ENCODE measurements around the gene APLP2. TPM values are rescaled to one million over a fixed set of nuclear protein-coding genes. Genes with fewer than 3 reads are reported as not detected.

The APLP2 gene
- total RNA-seq, 1 donor from 2014 or later = 57.2 TPM

GRCh38 chr11:130037881-130038585 is 31.7 kb upstream of the APLP2 start:
- no peaks in the 10 kb centered on the region for H3K36me3 Mint-ChIP-seq (ENCODE audit: low read depth)
- no peaks in the 10 kb centered on the region for H3K4me1 Mint-ChIP-seq (ENCODE audit: low read depth)
- no peak for DNase-seq (ENCODE audit: low spot score)
- no peak overlapping the region for H3K27ac Mint-ChIP-seq
- H3K9me3 Mint-ChIP-seq = no peaks in the 10 kb centered on the region
- H3K4me3 Mint-ChIP-seq (ENCODE audit: low read depth) = no peak overlapping the region
- intact Hi-C loops (cut with micrococcal nuclease) = no loop called here
- H3K27me3 Mint-ChIP-seq (ENCODE audit: low read depth) = peaks cover 9% of the 10 kb centered on the region

- intact Hi-C loops (cut with micrococcal nuclease) = no loop called here
- no peak for DNase-seq (ENCODE audit: low spot score)
- H3K27ac Mint-ChIP-seq = no peak overlapping the region
- H3K4me3 Mint-ChIP-seq (ENCODE audit: low read depth) = no peak overlapping the region
- H3K27me3 Mint-ChIP-seq (ENCODE audit: low read depth) = peaks cover 9% of the 10 kb centered on the region
- H3K4me1 Mint-ChIP-seq (ENCODE audit: low read depth) = no peaks in the 10 kb centered on the region
- H3K9me3 Mint-ChIP-seq = no peaks in the 10 kb centered on the region
- H3K36me3 Mint-ChIP-seq (ENCODE audit: low read depth) = no peaks in the 10 kb centered on the region
These were observed 29.3 kb upstream of the APLP2 start for GRCh38 chr11:130040281-130040940.

DNA sequence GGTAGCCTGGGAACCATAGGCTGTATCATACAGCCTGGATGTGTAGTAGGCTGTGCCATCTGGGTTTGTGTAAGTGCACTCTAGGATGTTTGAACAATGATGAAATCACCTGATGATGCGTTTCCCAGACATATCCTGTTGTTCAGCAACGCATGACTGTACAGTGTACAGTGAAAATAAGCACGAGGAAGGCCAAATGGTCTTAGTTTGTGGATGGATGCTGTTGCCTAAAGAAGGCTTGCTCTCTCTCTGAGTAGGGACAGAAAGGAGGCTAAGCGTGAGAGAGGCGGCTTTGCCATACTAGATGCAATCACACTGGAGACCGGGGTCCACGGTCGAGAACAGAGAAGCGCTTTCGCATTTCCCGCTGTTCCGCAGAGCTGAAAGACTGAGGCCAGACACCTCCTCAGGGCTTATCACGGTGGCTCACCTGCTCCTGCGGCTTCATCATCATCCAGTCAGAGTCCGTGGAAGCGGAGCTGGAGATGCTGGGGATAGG is 27.6 kb upstream of the APLP2 start:
- Mint-ChIP-seq H3K4me1 (ENCODE audit: low read depth) (no peaks in the 10 kb centered on the region), H3K36me3 (ENCODE audit: low read depth) (no peaks in the 10 kb centered on the region), H3K27me3 (ENCODE audit: low read depth) (peaks cover 7% of the 10 kb centered on the region), H3K9me3 (no peaks in the 10 kb centered on the region), H3K4me3 (ENCODE audit: low read depth) (no peak overlapping the region), H3K27ac (no peak overlapping the region)
- intact Hi-C loops (cut with micrococcal nuclease) = no loop called here
- no peak for DNase-seq (ENCODE audit: low spot score)

- peaks cover 5% of the 10 kb centered on the region for H3K27me3 Mint-ChIP-seq (ENCODE audit: low read depth)
- H3K4me3 Mint-ChIP-seq (ENCODE audit: low read depth) = no peak overlapping the region
- no peaks in the 10 kb centered on the region for H3K4me1 Mint-ChIP-seq (ENCODE audit: low read depth)
- no peak for DNase-seq (ENCODE audit: low spot score)
- H3K27ac Mint-ChIP-seq = no peak overlapping the region
- H3K36me3 Mint-ChIP-seq (ENCODE audit: low read depth) = no peaks in the 10 kb centered on the region
- H3K9me3 Mint-ChIP-seq = no peaks in the 10 kb centered on the region
- intact Hi-C loops (cut with micrococcal nuclease) = no loop called here
These were observed 26.1 kb upstream of the APLP2 start for GRCh38 chr11:130043575-130043974.

- H3K4me1 Mint-ChIP-seq (ENCODE audit: low read depth) = peaks cover 1% of the 10 kb centered on the region
- no peak overlapping the region for H3K4me3 Mint-ChIP-seq (ENCODE audit: low read depth)
- DNase-seq (ENCODE audit: low spot score) = no peak
- peaks cover 16% of the 10 kb centered on the region for H3K27me3 Mint-ChIP-seq (ENCODE audit: low read depth)
- H3K36me3 Mint-ChIP-seq (ENCODE audit: low read depth) = no peaks in the 10 kb centered on the region
- no peak overlapping the region for H3K27ac Mint-ChIP-seq
- H3K9me3 Mint-ChIP-seq = no peaks in the 10 kb centered on the region
- intact Hi-C loops (cut with micrococcal nuclease) = no loop called here
These were observed 22.6 kb upstream of the APLP2 start for GRCh38 chr11:130047141-130047540.

DNA sequence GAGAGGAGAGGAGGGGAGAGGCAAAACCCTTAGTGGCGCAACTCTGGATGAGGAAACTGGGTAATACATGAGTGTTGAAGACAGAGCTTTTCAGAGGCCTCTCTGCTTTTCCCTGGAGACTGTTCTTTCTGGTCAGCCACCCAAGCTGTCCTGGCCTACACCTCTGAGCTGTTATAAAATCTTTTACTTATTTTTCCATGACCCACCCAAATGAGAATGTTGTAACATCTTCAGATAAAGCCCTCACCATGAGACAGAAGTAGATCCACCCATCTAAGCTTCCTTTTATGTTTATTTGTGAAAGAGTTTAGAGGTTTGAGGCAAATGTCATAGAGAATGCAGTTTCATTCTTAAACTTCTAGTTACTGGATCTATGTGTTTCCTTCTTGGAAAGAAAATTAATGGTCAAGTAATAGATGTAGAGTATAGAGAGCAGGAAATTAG is 20.3 kb upstream of the APLP2 start:
- Mint-ChIP-seq H3K27me3 (ENCODE audit: low read depth) (peaks cover 20% of the 10 kb centered on the region), H3K27ac (no peak overlapping the region), H3K9me3 (no peaks in the 10 kb centered on the region), H3K4me1 (ENCODE audit: low read depth) (peaks cover 1% of the 10 kb centered on the region), H3K4me3 (ENCODE audit: low read depth) (no peak overlapping the region), H3K36me3 (ENCODE audit: low read depth) (no peaks in the 10 kb centered on the region)
- intact Hi-C loops (cut with micrococcal nuclease) = no loop called here
- no peak for DNase-seq (ENCODE audit: low spot score)

DNA sequence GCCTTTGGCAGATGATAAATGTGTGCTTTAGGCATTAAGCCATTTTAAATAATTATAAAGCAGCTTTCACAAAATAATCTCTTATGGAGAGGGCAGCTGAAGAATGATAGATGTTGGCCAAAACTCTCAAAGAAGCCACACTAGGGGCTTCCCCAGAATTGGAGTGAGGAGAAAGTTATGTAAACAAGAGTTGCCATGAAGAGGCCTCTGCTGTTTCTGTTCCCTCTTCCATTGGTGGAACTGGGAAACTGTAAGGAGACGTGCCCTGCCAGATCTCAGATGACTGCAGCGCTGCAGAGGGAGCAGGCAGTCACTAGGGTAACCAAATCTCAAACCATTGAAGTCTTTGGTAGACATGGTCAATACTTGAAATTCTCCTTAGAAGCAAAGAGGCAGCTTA is 19.4 kb upstream of the APLP2 start:
- Mint-ChIP-seq H3K27me3 (ENCODE audit: low read depth) (peaks cover 25% of the 10 kb centered on the region), H3K36me3 (ENCODE audit: low read depth) (no peaks in the 10 kb centered on the region), H3K9me3 (no peaks in the 10 kb centered on the region), H3K4me3 (ENCODE audit: low read depth) (no peak overlapping the region), H3K27ac (no peak overlapping the region), H3K4me1 (ENCODE audit: low read depth) (peaks cover 1% of the 10 kb centered on the region)
- intact Hi-C loops (cut with micrococcal nuclease) = no loop called here
- no peak for DNase-seq (ENCODE audit: low spot score)

DNA sequence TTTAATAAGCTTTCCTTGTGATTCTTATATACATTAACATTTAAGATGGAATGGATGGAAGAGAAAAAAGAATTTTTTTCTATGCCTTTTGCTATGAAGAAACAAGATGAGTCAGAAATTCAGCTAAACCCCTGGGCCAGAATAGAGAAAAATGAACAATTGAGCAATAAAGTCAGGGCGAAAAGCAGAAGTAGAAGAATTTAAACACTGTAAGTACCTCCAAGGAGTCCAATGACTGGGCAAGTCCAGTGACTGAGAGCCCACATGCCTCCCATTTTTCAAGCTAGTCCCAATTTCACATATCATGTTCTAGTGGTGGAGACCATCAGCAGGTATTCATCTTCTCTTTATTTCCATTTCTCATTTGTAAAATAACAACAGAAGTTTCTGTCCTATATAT is 18.6 kb upstream of the APLP2 start:
- H3K9me3 Mint-ChIP-seq = no peaks in the 10 kb centered on the region

DNA sequence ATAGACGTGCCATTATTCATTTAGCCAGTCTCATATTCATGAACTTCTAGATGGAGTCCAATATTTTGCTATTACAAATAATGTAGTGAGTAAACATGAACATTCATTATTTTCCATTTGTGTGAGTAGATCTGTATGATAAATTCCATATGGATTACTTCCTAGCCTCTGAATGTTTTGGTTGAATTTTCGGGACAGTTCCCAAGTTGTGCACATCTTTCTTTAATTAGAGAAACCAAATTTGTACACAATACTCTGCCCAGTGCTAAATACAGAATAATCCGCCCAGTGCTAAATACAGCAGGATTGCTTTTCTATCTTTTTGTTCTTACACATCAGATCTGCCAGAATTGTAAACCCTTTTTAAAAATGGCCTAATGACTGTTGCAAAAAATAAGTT is 17.1 kb upstream of the APLP2 start:
- Mint-ChIP-seq H3K4me3 (ENCODE audit: low read depth) (no peak overlapping the region), H3K27me3 (ENCODE audit: low read depth) (peaks cover 25% of the 10 kb centered on the region), H3K27ac (no peak overlapping the region), H3K9me3 (no peaks in the 10 kb centered on the region), H3K4me1 (ENCODE audit: low read depth) (peaks cover 1% of the 10 kb centered on the region), H3K36me3 (ENCODE audit: low read depth) (no peaks in the 10 kb centered on the region)
- DNase-seq (ENCODE audit: low spot score) = no peak
- intact Hi-C loops (cut with micrococcal nuclease) = no loop called here

More for the DNA sequence above, 18.6 kb upstream of the APLP2 start:
- intact Hi-C loops (cut with micrococcal nuclease) = no loop called here
- Mint-ChIP-seq H3K36me3 (ENCODE audit: low read depth) (no peaks in the 10 kb centered on the region), H3K4me1 (ENCODE audit: low read depth) (peaks cover 1% of the 10 kb centered on the region), H3K4me3 (ENCODE audit: low read depth) (no peak overlapping the region), H3K27me3 (ENCODE audit: low read depth) (peaks cover 25% of the 10 kb centered on the region), H3K27ac (no peak overlapping the region)
- no peak for DNase-seq (ENCODE audit: low spot score)

DNA sequence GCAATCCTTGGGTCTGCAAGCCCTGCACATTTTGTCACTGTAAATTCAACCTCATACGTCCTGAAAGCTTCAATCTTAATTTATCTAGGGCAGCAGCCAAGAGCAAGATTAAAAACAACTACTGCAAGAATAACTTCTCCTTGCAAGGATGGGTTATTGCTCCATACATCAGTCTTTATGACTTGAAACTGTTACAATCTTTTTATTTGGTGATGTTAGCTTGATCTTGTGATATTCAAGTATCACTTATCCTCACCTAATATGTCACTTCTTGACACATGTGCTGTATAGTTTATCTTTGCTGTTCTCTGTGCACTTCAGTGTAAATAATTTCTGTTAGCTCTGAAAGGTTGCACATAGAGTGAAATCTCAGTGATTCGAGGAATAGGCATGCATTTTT is 14.7 kb upstream of the APLP2 start:
- intact Hi-C loops (cut with micrococcal nuclease) = no loop called here
- DNase-seq (ENCODE audit: low spot score) = no peak
- H3K4me3 Mint-ChIP-seq (ENCODE audit: low read depth) = no peak overlapping the region
- peaks cover 29% of the 10 kb centered on the region for H3K27me3 Mint-ChIP-seq (ENCODE audit: low read depth)
- no peaks in the 10 kb centered on the region for H3K36me3 Mint-ChIP-seq (ENCODE audit: low read depth)
- H3K9me3 Mint-ChIP-seq = no peaks in the 10 kb centered on the region
- no peak overlapping the region for H3K27ac Mint-ChIP-seq
- H3K4me1 Mint-ChIP-seq (ENCODE audit: low read depth) = no peaks in the 10 kb centered on the region

- no peaks in the 10 kb centered on the region for H3K36me3 Mint-ChIP-seq (ENCODE audit: low read depth)
- H3K27me3 Mint-ChIP-seq (ENCODE audit: low read depth) = peaks cover 32% of the 10 kb centered on the region
- intact Hi-C loops (cut with micrococcal nuclease) = no loop called here
- H3K9me3 Mint-ChIP-seq = no peaks in the 10 kb centered on the region
- H3K27ac Mint-ChIP-seq = no peak overlapping the region
- no peaks in the 10 kb centered on the region for H3K4me1 Mint-ChIP-seq (ENCODE audit: low read depth)
- no peak overlapping the region for H3K4me3 Mint-ChIP-seq (ENCODE audit: low read depth)
- DNase-seq (ENCODE audit: low spot score) = no peak
These were observed 14.1 kb upstream of the APLP2 start for GRCh38 chr11:130055617-130056016.

DNA sequence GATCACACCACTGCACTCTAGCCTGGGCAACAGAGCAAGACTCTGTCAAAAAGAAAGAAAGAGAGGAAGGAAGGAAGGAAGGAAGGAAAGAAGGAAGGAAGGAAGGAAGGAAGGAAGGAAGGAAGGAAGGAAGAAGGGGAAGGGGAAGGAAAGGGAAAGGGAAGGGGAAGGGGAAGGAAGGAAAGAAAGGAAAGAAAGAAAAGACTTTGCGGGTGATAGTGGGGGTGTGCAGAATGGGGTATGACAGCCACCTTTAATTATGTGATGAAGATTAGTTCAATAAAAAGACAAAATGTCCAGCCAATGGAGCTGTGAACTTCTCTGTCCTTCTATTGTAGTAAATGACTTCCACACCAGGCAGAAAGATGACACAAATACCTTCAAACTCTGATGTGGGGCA is 8.7 kb upstream of the APLP2 start:
- intact Hi-C loops (cut with micrococcal nuclease) = no loop called here
- H3K9me3 Mint-ChIP-seq = no peaks in the 10 kb centered on the region
- H3K27ac Mint-ChIP-seq = no peak overlapping the region
- H3K27me3 Mint-ChIP-seq (ENCODE audit: low read depth) = peaks cover 31% of the 10 kb centered on the region
- no peak for DNase-seq (ENCODE audit: low spot score)
- no peaks in the 10 kb centered on the region for H3K36me3 Mint-ChIP-seq (ENCODE audit: low read depth)
- no peak overlapping the region for H3K4me3 Mint-ChIP-seq (ENCODE audit: low read depth)
- peaks cover 2% of the 10 kb centered on the region for H3K4me1 Mint-ChIP-seq (ENCODE audit: low read depth)

DNA sequence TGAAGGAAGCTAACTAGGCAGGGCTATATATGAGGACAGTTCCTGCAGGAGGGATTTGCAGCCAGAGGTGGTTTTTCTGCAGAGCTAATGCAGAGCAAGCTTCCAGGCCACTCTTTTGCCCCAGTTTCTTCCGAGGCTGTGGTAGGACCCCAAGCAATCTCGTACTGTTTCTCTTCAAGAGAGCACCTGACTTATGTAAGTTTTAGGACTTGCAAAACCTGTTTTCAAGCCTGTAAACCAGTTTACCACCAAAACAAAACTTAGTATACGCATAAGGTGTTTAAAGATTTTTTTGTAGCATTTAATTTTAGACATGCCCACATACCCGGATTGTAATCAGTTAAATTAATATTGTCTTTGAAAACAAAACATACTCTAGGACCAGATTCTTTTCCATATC is 7.7 kb upstream of the APLP2 start:
- peaks cover 2% of the 10 kb centered on the region for H3K4me1 Mint-ChIP-seq (ENCODE audit: low read depth)
- H3K27ac Mint-ChIP-seq = no peak overlapping the region
- no peaks in the 10 kb centered on the region for H3K9me3 Mint-ChIP-seq
- no peak overlapping the region for H3K4me3 Mint-ChIP-seq (ENCODE audit: low read depth)
- no peaks in the 10 kb centered on the region for H3K36me3 Mint-ChIP-seq (ENCODE audit: low read depth)
- no peak for DNase-seq (ENCODE audit: low spot score)
- intact Hi-C loops (cut with micrococcal nuclease) = no loop called here
- peaks cover 31% of the 10 kb centered on the region for H3K27me3 Mint-ChIP-seq (ENCODE audit: low read depth)

Data from activated T-helper 2 cell treated with anti-CD3 and anti-CD28 coated beads, Interferon-gamma antibody, Interleukin-2, Interleukin-4, amounts not matched to agents 10 μg/mL and 5 μg/mL and 100 μg/mL, durations not matched to agents 14 hours and 24 hours and 36 hours (primary cell).